COLO829 (cell line): Measurements from ENCODE around the gene IFITM10.

Source experiments
- DNase-seq: peaks from one replicate; pipeline ENCODE4 v3.0.0; 2012; ENCODE audit warnings: low spot score

The IFITM10 gene

GRCh38 chr11:1740786-1741530 is 9.4 kb downstream of the IFITM10 start:
- DNase-seq: no peak

GRCh38 chr11:1739576-1739975 is 10.8 kb downstream of the IFITM10 start:
- DNase-seq: no peak

- no peak for DNase-seq
Observed at GRCh38 chr11:1738380-1738779, 12.0 kb downstream of the IFITM10 start.

- no peak for DNase-seq
Observed at GRCh38 chr11:1737080-1737757, 13.2 kb downstream of the IFITM10 start.

GRCh38 chr11:1736447-1736992 is 13.9 kb downstream of the IFITM10 start:
- no peak for DNase-seq

GRCh38 chr11:1735271-1735670 is 15.1 kb downstream of the IFITM10 start:
- DNase-seq: no peak

GRCh38 chr11:1734641-1735081 is 15.7 kb downstream of the IFITM10 start:
- no peak for DNase-seq

GRCh38 chr11:1733716-1734640 is 16.4 kb downstream of the IFITM10 start:
- DNase-seq: no peak

- no peak for DNase-seq
Observed at GRCh38 chr11:1733009-1733715, 17.2 kb downstream of the IFITM10 start.

- no peak for DNase-seq
Observed at GRCh38 chr11:1732418-1733008, 17.9 kb downstream of the IFITM10 start.

GRCh38 chr11:1731451-1732059 is 18.8 kb downstream of the IFITM10 start:
- no peak for DNase-seq

GRCh38 chr11:1730059-1730629 is 20.3 kb downstream of the IFITM10 start:
- DNase-seq: no peak

GRCh38 chr11:1729692-1730011 is 20.7 kb downstream of the IFITM10 start:
- DNase-seq: no peak

GRCh38 chr11:1728931-1729691 is 21.3 kb downstream of the IFITM10 start:
- DNase-seq: no peak

- DNase-seq: no peak
Observed at GRCh38 chr11:1728301-1728700, 22.1 kb downstream of the IFITM10 start.

GRCh38 chr11:1727861-1728260 is 22.5 kb downstream of the IFITM10 start:
- no peak for DNase-seq

- DNase-seq: no peak
Observed at GRCh38 chr11:1727096-1727690, 23.2 kb downstream of the IFITM10 start.

- no peak for DNase-seq
Observed at GRCh38 chr11:1719781-1720180, 30.6 kb downstream of the IFITM10 start.

GRCh38 chr11:1718326-1718725 is 32.1 kb downstream of the IFITM10 start:
- DNase-seq: no peak
